ENCODE results near the gene OR10S1. TPM values are rescaled to one million over a fixed set of nuclear protein-coding genes. Genes with fewer than 3 reads are reported as not detected.

OR10S1 gene
- total RNA-seq, 1 experiment from 2014 or later, result not detected

GRCh38 chr11:123979311-123979710 lies 1.7 kb upstream of the OR10S1 start:
- H2BK12ac ChIP-seq (ENCODE audit: insufficient read length, low read depth, low read length), result no peak overlapping the region
- H4K5ac ChIP-seq (ENCODE audit: insufficient read length, low read depth, low read length), result no peak overlapping the region
- H2BK5ac ChIP-seq (ENCODE audit: insufficient read length, low read length), result no peak overlapping the region
- no peak overlapping the region for H3K14ac ChIP-seq (ENCODE audit: insufficient read depth, low read length)
- no peaks in the 10 kb centered on the region for H3K4me1 ChIP-seq (ENCODE audit: insufficient read depth, low read length)
- no peak overlapping the region for H3K56ac ChIP-seq (ENCODE audit: insufficient read length, low read depth, low read length)
- no peak overlapping the region for H2BK20ac ChIP-seq (ENCODE audit: low read depth, low read length, poor library complexity, severe bottlenecking)
- no peak overlapping the region for H2AFZ ChIP-seq (ENCODE audit: low read length)
- WGBS (ENCODE audit: extremely low coverage, insufficient read length, low lambda C conversion rate), result no CpG with 5 or more reads among the region's 5 CpGs
- Mint-ChIP-seq H3K9me3 (peaks cover 14% of the 10 kb centered on the region in 2 experiments), H3K4me3 (no peak overlapping the region), H3K27me3 (ENCODE audit: low read depth) (no peaks in the 10 kb centered on the region; the same call in 1 of the 2 replicates), H3K36me3 (ENCODE audit: insufficient read depth in 1 of 3, low read depth in 3 of 3) (peaks cover 5 to 16% (median 7%) of the 10 kb centered on the region in 3 experiments; a peak in 6 of 7 replicates), H3K27ac (no peak overlapping the region), H3K4me1 (peaks cover 14 to 15% of the 10 kb centered on the region in 2 experiments)
- no peak overlapping the region for H2BK15ac ChIP-seq (ENCODE audit: low read depth, low read length)
- no peak overlapping the region for H3K27ac ChIP-seq (ENCODE audit: insufficient read length, low read depth, low read length)
- H4K91ac ChIP-seq (ENCODE audit: insufficient read length, low read depth, low read length), result no peak overlapping the region
- no peaks in the 10 kb centered on the region for H4K20me1 ChIP-seq (ENCODE audit: control insufficient read depth, insufficient read depth, insufficient read length)
- H3K4ac ChIP-seq (ENCODE audit: low read depth, low read length), result no peak overlapping the region
- H3K23me2 ChIP-seq (ENCODE audit: insufficient read length, low read depth, low read length, poor library complexity, severe bottlenecking), result no peaks in the 10 kb centered on the region
- no peak overlapping the region for H3K4me2 ChIP-seq (ENCODE audit: insufficient read depth, insufficient read length, low read length)
- no peaks in the 10 kb centered on the region for H3K79me1 ChIP-seq (ENCODE audit: insufficient read depth, low read depth, low read length, poor library complexity, severe bottlenecking)
- no peak overlapping the region for H3K18ac ChIP-seq (ENCODE audit: insufficient read length, low read depth, low read length)
- no peaks in the 10 kb centered on the region for H3K9me3 ChIP-seq (ENCODE audit: control insufficient read depth, low read depth, low read length)
- no peak overlapping the region for H3T11ph ChIP-seq (ENCODE audit: low read length)
- H2AK5ac ChIP-seq (ENCODE audit: insufficient read length, low read length), result no peak overlapping the region
- H2BK120ac ChIP-seq (ENCODE audit: low read depth, low read length, poor library complexity, severe bottlenecking), result no peak overlapping the region
- no peak overlapping the region for H4K8ac ChIP-seq (replicated peaks; ENCODE audit: insufficient read length, low read depth, low read length)
- DNase-seq, result no peak
- no peak for TF ChIP-seq CTCF (conservative IDR thresholded peaks at IDR 0.05)
- H3K79me2 ChIP-seq (ENCODE audit: insufficient read depth, low read length), result no peaks in the 10 kb centered on the region
- no peak overlapping the region for H3K9ac ChIP-seq (ENCODE audit: extremely low read depth, insufficient read length, low read length)
- no peaks in the 10 kb centered on the region for H3K27me3 ChIP-seq (ENCODE audit: insufficient read depth, low read length)
- H3K23ac ChIP-seq (ENCODE audit: insufficient read length, low read depth, low read length), result no peak overlapping the region

All from H9 (cell line).